Measurements from ENCODE around the gene RBM48.

RBM48 gene

DNA sequence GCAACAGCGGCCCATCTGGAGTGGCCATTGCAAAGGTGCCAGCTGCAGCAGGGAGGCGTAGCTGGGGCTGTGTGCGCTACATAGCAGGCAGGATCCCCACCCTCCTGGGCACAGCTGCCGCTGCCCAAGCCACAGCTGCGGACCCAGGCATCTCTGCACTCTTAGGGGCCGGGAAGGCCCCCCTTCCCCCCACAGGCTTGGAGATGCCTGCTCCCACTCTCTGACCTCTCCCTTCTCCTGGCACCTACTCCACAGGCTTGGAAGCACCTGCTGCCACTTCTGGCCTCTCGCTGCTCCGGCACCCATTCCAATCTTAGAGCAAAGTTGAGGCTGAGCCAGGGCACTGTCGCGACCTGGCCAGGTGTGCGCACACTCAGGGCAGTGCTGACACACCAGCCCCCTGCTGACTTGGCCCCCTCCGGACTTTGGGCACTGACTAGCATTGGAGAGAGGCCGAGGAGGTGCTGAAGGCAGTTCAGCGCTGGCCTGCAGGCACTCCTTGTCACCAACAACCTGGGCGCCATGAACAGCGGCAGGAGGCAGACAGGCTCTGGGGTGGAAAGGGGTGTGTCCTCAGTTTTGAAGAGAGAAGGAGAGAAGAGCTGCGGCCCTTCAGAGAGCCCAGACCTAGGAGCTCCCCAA lies 18.4 kb downstream of the RBM48 start:
- no peak for ATAC-seq

- ATAC-seq: no peak
Observed at GRCh38 chr7:92547579-92547978, 19.0 kb downstream of the RBM48 start.

GRCh38 chr7:92550194-92550593 lies 21.6 kb downstream of the RBM48 start:
- ATAC-seq: no peak

DNA sequence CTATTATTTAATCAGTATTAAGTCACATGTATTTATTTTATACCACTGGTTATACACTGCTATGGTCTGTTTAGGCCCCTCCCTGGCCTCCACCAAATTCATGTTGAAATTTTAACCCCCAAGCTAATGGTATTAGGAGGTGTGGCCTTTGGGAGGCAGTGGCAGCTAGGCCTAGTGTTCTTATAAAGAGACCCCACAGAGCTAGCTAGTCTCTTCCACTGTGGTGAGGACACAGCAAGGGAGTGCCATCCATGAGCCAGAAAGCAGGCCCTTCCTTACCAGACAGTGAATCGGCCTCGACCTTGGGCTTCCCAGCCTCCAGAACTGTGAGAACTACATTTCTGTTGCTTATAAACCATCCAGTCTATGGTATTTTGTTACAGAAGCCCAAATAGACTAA lies 28.7 kb downstream of the RBM48 start:
- ATAC-seq: no peak

DNA sequence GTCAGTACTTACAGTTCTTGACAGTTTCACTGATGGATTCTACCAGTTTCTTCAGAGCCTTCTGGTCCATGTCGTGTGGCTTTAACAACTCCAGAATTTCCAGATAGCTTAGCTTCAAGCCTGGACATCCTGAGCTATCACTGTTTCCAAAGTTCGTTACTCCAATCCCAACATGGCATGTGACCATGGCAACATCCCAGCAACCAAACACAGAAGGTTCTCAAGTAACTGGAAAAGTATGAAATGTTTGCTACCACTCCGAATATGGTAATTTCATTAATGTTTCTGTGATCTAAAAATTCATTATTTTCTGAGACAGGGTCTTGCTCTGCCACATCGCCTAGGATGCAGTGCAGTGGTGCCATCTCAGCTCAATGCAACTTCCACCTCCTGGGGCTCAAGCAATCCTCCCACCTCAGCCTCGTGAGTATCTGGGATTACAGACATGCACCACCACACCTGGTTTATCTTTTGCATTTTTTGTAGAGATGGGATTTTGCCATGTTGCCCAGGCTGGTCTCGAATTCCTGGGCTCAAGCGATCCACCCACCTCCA lies 29.3 kb downstream of the RBM48 start:
- no peak for ATAC-seq

DNA sequence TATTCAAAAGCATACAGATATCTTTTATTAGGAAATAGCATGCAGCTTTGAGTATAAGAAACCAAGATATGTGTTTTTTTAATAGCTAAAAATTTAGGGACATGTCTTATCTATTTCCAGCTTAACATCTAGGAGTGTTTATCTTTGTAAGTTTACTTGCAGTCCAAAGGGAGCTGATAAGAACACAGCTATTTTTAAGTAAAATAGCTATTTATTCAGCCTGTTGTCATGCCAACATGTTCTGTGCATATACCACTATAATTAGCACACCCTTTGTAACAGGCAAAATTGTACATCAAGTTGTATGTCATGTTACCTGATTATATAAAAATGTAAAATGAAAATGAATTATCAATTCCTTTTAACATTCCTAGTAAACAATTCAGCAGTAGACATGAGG lies 32.0 kb downstream of the RBM48 start:
- no peak for ATAC-seq

DNA sequence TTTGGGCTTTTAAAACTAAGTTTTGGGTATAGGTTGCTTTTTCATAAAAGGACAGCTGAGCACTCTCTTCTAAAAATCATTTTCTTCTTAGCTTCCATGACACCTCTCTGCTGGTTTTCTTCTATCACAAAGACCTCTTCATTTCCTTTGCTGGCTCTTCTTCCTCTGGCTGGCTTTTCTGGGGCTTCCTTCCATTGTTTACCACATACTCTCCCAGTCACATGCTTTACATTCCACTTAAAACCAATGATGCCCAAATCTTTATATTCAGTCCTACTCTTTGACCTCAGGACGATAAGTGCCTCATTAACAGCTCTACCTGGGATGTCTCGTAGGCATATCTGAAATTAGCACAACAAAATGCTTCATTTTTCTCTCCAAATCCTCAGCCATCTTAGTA lies 34.8 kb downstream of the RBM48 start:
- ATAC-seq: no peak

- ATAC-seq: no peak
Observed at GRCh38 chr7:92567460-92567859, 38.9 kb downstream of the RBM48 start.

DNA sequence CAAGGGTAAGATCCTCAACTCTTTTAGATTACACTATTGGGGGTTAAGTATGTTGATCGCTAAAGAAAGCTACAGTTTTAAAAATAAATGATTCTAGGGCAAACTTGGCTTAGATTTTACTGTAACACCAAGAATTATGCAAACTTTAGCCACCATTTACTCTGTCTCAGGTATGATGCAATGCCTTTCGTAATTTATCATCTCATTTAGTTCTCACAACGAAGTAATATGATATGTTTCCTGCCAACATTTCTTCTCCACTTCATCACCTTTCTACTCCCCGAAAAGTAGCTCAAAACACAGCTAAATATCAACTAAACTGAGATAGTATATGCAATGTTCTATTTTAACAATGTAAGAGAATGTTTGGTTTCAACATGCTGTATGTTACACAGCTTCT lies 40.5 kb downstream of the RBM48 start:
- ATAC-seq: no peak

DNA sequence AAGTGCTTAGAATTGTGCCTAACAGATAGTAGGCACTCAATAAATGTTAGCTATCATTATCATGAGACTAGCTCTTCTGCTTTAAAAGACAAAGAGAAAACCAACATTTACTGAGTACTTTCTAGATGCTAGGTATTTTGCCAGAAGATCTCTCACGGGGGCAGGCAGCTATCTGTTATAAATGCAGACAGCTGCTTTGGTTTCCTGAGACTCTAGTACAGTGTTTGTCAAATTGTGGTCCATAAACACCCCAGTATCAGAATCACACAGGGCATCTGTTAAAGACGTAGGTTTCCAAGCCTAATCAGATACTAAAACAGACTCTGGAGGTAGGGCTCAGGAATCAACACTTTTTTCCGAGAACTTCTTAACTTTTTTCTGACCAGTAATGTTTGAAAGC lies 47.7 kb downstream of the RBM48 start:
- ATAC-seq: no peak

GRCh38 chr7:92582948-92583347 lies 54.4 kb downstream of the RBM48 start:
- ATAC-seq: no peak

DNA sequence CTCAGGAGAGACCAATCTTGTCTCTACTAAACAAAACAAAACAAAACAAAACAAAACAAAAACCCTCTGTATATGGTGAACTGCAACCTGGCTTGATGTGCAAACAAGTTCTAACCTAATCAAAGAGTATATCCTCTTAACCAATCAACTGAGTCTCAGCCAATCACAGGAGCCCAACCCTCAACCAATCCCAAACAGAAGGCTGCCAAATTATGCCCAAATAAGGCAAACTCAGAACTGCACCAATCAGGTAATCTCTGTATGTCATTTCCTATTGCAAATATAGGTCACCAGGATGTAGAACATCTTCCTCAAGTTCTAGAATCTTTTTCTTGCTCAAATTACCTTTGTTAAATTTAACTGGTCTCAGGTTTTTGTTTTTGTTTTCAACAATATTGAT lies 56.4 kb downstream of the RBM48 start:
- ATAC-seq: no peak

DNA sequence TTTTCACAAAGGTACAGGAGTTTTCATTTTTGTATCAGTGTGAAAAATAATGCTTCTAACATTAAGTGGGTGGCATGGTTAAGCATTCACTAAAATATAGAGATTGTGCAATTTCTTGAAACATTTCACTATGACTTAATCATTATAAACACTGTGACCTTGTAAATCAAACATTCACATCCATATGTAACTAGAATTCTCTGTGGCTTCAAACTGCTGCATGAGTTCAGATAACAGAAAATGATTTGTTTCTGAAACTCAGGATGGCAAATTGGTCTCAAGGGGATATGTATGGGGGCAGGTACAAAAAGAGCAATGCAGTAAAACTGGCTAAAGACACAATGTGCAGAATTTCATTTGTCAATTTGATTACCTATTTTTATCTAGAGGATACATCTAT lies 57.8 kb downstream of the RBM48 start:
- ATAC-seq: no peak

GRCh38 chr7:92586841-92587240 lies 58.2 kb downstream of the RBM48 start:
- no peak for ATAC-seq

Measured in activated CD4-positive, CD25-positive, alpha-beta regulatory T cell treated with anti-CD3 and anti-CD28 coated beads, Interleukin-2, amount 50 U/mL, for 24 hours (primary cell).